Right forelimb (tissue), 1 donor: Measurements from ENCODE around the gene PRMT9.
A peak's percentile ranks its signal among the peaks of the same experiment; 100 is the strongest.

Experiments used
- DNase-seq: peaks from one replicate; pipeline ENCODE4 v3.0.0-alpha.2; 2018

The PRMT9 gene

DNA sequence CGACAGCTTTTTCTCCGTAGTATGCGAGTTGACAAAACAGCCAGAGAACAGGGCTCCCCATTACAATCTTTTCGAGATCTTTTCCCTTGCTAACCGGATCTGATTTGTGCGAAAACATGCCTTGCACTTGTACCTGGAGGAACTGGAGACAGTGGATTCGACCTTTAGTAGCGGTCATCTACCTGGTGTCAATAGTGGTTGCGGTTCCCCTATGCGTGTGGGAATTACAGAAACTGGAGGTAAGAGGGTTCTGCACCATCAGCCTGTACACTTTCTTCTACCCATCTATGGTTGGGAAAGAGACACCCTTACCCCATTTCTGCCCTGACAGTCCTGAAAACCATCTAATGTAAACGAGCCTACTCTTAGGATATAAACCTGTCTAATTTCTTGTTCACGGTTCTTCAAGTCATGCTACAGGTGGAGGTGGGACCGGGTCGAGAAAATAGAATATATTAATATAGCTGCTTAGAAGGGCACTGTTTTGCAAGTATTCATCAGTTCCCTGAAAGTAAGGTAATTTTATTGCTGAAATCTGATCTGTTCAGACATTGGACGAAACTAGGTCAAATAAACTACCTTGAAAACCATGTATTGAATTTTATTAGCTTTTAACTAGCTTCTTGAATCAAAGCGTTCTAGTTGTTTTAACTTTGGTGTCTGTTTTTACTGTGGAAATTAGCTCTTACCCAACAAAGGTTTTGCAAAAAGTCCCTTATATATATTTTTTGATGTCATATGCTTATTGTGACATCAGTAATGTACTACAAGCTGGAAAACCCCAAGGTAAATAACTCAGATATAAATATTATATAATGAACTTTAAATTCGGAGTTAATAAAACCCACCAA lies 65.9 kb downstream of the PRMT9 start:
- no peak for DNase-seq

GRCh38 chr4:147617173-147617840 lies 66.7 kb downstream of the PRMT9 start, which contains the start of gene TMEM184C:
TSS of gene TMEM184C (plus strand) at chr4:147617397. CDS start at chr4:147617957, 560 bp downstream.
- peak; percentile 97 for DNase-seq

GRCh38 chr4:147616849-147617172 lies 67.2 kb downstream of the PRMT9 start:
- no peak for DNase-seq

GRCh38 chr4:147610686-147611085 lies 73.3 kb downstream of the PRMT9 start:
- DNase-seq = no peak

GRCh38 chr4:147607471-147607870 lies 76.5 kb downstream of the PRMT9 start:
- no peak for DNase-seq

- DNase-seq = no peak
Measured at GRCh38 chr4:147605499-147605898, 78.5 kb downstream of the PRMT9 start.

DNA sequence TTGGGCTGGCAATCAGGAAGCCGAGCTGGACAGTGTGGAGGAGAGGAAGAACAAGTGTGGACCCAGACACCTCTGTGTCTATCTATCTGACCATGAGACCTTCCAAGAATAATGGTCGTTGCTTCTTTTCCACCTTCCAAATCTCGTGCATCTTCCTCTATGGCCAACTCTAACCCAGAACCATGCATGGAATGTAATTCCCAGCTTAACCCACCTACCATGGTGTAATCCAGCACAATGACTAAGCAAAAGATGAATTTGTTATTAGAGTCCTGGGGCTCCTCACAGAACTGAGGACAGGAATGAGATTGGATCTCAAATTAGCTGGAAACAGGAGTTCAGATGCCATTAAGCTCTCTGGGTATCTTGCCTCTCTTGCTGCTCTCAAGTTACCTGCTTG lies 84.2 kb downstream of the PRMT9 start:
- DNase-seq = no peak

GRCh38 chr4:147599206-147599605 lies 84.8 kb downstream of the PRMT9 start:
- DNase-seq = no peak

DNA sequence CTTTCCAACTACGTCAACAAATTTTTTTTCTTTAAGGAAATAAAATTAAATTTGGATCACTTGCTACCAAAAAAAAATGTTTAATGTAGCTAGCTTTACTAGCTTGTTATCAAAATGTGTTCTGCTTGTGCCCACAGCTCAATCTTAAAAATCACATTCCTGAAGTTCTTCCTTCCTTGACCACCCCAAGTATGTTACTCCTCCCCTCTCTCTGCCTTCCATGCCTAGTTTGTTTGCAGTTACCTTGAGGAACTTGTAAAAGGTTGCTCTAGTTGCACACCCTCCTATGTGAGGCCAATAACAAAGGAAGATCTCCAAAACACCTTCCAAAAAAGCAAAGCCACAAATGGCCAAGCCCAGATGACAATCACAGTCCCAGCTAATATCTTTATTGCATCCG lies 86.4 kb downstream of the PRMT9 start:
- DNase-seq = no peak

DNA sequence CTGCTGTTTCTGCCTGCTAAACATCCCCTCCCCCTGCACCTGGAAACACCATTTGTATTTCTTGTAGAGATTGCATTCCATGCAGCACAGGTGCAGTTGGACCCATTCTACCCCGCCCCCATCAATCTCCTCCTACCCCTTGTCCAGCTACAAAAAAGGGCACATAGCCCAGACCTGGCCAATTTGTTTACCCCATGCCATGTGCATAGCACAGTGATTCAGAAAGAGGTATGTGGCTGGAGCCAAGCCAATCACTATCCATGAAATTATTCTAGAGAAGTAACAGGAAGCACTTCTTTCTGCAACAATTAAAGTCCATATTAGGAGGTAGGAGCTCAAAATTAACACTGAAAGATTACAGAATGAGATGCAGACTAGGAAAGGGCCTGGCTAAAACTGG lies 87.0 kb downstream of the PRMT9 start:
- no peak for DNase-seq

DNA sequence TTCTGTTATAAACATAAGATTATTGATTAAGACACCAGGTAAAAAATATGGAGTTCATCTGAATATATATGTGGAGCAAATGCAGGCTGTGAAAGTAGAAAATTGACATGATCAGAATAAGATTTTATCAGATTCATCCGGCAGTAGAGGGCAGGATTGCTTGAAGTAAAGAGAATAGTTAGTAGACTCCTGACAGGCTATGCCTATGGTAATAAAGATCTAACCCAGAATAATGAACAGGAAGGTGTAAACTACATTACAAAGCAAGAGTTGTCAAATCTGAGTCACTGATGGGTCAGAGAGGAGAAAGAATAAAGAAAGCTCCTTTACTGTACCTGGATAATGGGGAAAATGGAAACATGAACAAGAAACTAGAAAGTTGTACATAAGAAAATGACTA lies 87.6 kb downstream of the PRMT9 start:
- no peak for DNase-seq

DNA sequence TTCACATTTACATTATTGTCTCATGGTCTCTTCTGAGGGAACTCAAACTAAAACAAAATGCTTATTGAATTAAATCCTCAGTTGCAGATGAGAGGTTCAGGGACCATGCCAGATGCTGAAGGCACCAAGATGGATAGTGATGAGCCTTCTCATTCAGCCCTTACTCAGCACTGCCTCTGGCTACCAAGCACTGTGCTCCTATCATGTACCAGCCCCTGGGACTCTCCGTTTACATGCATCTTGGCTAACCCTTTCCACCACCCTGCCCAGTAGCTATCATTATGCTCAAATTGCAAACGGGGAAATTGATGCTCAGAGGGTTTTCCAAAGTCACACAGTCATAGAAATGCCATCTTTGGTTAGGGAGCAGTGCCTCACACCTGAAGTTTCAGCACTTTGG lies 89.4 kb downstream of the PRMT9 start:
- DNase-seq = no peak

DNA sequence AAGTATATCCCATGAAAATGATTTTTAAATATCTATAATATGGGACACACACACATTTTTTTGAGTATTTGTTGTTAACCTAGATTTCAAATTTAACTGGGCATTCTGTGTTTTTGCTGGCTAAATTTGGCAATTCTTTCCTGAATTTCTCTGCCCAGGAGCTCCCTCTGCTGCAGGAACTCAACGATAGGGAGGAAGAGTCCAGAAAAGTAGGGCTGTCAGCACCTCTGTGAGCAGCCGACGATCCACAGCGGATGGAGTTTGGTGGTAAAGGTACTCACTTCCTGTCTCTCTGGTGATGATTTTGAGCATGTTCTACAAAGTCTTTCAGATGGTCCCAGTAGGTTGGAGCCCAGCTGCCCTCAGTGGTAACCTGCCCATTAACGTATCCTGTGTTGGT lies 89.9 kb downstream of the PRMT9 start:
- DNase-seq = no peak

- DNase-seq = no peak
Measured at GRCh38 chr4:147591106-147591505, 92.9 kb downstream of the PRMT9 start.

GRCh38 chr4:147590249-147590920 lies 93.6 kb downstream of the PRMT9 start:
- peak; percentile 82 for DNase-seq

DNA sequence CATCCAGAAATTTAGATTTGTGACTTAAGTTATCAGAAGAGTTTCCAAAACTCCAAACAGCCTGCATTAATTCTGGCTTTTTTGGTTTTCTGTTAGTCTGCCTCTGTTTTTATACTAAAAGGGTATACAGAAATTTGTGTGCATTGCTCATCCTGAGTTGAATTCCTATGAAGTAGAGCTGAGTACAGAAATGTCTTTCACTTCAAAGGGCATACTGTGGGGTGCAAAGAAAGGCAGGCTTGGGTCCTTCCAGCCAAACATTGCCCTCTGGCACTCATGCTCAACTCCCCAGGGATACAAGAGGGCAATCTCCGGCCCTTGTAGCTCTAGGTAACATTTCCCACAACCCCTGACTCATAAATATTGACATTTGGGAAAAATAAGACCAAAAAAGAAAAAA lies 94.4 kb downstream of the PRMT9 start:
- no peak for DNase-seq
